Activated CD8-positive, alpha-beta memory T cell treated with anti-CD3 and anti-CD28 coated beads for 24 hours (primary cell): ENCODE data around the gene PDGFD.

ENCODE experiments used
- DNase-seq: peaks from one replicate; pipeline ENCODE4 v3.0.0-alpha.2; 2020

The PDGFD gene

DNA sequence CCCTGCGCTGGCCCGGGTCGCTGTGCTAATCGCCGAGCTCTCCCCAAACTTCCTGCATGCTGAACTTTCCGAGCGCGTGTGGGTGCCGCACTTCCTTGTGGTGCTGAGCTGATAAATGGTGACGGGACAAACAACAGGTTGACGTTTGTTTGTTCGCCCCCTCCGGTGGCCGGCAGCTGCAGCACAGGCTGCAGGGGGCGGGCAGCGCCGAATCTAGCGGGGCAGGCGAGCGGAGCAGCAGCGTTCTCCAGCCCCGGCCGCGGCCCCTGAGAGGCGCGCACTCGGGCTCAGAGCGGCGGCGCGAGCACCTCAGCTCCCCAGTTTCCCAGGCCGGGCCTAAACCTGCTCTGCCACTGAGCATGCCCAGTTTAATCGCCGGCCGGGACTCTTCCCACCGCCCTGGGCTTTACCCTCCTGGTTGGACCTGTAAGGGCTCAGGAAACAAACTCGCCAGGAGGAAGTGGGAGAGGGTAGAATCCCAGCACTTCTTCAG lies at the start of gene PDGFD:
Gene PDGFD, minus strand, starts transcription at position 120 of the 493 bp plus-strand sequence.
- peak; percentile 59 for DNase-seq

GRCh38 chr11:104206936-104207335 lies 43.0 kb upstream of the PDGFD start:
- no peak for DNase-seq

- no peak for DNase-seq
Measured at GRCh38 chr11:104205838-104206237, 41.9 kb upstream of the PDGFD start.

- DNase-seq = no peak
Measured at GRCh38 chr11:104200688-104201087, 36.7 kb upstream of the PDGFD start.

DNA sequence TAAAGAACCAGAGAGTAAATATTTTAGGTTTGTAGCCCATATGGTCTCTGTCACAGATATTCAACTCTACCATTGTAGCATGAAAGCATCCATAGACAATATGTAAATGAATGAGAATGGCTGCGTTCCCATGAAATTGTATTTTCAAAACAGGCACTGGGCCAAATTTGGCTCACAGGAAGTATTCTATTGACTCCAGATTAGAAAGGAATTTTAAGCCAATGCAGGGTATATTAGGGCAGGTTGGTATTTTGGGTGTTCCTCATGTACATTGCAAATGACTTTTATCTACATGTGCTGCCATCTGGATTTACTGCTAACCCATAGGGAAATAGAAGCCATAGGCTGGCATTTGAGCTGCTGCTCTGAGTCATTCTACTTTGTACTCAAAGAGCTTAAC lies 35.1 kb upstream of the PDGFD start:
- no peak for DNase-seq

GRCh38 chr11:104198576-104198975 lies 34.6 kb upstream of the PDGFD start:
- no peak for DNase-seq

GRCh38 chr11:104191124-104191523 lies 27.2 kb upstream of the PDGFD start:
- no peak for DNase-seq

GRCh38 chr11:104183593-104183992 lies 19.6 kb upstream of the PDGFD start:
- DNase-seq = no peak

- DNase-seq = no peak
Measured at GRCh38 chr11:104175769-104176168, 11.8 kb upstream of the PDGFD start.

DNA sequence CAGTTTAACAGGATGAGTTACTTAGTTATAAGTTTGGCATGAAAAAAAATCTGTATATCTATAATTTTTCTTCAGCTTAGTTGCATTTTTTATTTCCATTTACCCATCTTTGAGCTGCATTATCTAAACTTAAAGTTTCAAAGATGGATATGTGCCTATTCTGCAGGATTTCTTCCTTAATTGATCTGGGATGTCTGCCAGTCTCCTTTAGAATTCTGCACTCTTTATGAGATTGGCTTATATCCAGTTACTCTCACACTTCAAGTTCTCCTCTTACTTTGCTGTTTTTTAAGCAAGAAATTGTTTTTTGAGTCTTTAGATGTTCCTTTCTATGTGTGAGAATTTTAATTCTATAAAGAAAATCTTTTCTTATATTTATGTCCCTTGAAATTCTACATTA lies 5.1 kb upstream of the PDGFD start:
- DNase-seq = no peak

DNA sequence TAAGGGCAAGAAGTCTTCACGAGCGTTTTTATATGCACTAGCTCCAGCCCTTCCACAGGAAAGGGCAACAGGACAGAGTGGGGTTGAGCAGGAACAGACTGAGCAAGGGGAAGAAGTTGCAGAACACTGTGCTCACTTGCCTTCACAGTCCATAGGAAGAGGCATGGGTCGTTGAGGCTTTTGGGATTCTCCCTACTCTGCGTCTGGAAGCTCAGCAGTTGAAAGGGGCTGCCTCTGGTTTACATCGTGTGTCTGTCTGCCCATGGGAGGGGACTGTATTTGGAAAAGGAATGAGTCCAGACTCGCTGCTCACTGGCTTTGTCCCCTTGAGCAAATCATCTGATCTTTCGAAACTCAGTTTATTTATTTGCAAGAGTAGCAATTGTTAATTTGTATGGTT lies 1.1 kb upstream of the PDGFD start:
- no peak for DNase-seq

DNA sequence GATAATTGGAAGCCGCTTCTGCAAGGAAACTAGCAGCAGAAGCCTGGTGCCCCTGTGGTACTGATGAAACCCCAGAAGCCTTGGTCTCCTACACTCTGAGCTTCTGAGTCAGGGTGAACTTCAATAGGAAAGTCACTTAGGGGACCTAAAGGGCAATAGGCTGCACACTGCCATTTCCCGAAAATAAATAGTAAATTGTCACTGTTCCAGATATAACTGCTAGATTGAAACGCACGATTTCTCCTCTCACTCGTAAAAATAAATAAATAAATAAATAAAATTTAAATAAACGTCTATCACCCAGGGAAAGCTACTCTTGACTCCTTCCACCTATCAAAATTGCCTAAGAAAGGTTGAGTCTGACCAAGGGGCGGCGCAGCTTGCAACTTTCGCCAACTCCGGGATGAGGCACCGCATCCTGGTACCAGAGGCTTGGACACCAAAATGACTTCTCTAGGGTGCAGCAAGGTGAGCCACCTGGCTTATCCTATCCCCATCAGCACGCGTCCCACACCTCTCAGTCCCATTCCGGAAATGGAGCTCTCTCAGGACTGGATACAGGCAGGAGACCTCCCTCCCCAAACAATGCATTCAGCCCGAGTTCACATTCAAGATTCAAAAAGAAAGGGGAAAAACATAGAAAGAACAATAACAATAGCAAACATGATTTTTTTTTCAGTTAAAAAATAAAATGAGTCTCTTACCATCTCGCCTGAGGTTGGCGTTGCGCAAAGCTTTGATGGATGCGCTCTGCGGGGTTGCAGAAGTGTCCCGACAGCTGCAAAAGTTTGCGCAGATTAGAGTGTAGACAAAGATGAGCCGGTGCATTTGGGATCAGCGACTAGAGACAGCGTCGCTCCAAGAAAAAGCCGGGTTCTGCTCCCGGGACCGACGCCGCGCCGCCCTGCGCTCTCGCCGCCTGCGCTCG lies 583 bp downstream of the PDGFD start:
- DNase-seq = no peak

- no peak for DNase-seq
Measured at GRCh38 chr11:104161751-104162450, 2.0 kb downstream of the PDGFD start.

- no peak for DNase-seq
Measured at GRCh38 chr11:104159356-104159755, 4.6 kb downstream of the PDGFD start.

- DNase-seq = no peak
Measured at GRCh38 chr11:104155375-104155774, 8.6 kb downstream of the PDGFD start.

GRCh38 chr11:104154296-104154695 lies 9.7 kb downstream of the PDGFD start:
- DNase-seq = no peak

GRCh38 chr11:104152941-104153505 lies 10.9 kb downstream of the PDGFD start:
- no peak for DNase-seq

DNA sequence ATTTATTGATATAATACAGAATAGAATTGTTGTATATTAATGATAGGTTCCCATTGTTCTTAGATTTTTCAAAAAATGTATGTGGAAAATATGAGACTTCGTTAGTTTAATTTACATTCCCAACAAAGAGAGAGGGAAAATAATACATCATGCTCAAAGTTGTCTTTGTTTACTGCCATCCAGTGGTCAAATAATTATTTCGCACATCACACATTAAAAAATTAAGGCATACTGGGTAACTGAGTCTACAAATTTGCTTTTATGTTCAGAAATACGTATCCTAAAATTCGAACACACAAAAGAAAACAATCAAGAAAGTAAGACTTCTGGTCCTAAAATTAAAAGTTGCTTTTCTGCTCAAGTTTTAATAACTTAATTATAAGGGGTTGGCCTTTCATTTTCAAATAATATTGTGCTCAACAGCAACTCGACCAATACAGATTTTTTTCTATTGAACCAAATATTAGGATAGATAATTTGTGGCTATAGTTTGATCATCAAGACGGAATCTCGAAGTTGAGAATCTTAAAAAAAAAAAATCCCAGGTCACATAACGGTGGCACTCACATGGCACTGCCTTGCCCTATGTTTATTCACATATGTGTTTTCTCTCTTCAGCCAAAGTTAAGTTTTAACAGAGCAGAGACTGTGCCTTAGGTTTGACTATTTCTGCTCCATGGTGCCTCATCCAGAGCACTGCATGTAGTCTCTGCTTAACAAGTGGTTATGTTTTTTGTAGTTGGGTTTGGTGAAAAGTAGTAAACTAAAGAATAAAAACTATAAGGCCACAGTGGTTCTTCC lies 12.3 kb downstream of the PDGFD start:
- no peak for DNase-seq

DNA sequence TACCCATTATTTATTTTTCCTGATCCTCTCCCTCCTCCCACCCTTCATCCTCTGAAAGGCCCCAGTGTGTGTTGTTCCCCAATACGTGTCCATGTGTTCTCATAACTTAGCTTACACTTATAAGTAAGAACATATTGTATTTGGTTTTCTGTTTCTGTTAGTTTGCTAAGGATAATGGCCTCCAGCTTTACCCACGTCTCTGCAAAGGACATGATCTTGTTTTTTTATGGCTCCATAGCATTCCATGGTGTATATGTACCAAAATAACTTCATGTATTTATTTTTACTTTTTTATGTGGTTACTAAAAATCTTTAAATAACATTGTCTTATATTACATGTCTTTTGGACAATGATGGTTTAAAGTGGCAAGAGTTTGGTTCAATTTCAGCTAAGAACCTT lies 15.2 kb downstream of the PDGFD start:
- no peak for DNase-seq

DNA sequence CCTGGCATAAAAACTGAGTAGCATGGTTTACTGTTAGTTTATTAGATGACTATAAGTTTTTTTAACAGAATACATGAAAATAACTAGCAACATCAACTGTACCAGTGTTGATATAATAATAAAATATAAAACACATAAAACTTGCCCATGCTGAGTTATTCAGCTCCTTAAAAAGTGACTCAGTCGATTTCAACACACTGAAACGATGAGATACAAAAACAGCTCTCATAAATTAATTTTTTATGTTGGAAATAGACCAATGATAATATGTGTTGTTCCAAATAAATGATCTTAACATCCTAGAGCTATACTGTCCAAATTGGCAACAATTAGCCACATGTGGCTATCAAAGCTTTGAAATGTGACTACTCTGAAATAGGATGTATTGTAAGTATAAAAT lies 15.9 kb downstream of the PDGFD start:
- no peak for DNase-seq

DNA sequence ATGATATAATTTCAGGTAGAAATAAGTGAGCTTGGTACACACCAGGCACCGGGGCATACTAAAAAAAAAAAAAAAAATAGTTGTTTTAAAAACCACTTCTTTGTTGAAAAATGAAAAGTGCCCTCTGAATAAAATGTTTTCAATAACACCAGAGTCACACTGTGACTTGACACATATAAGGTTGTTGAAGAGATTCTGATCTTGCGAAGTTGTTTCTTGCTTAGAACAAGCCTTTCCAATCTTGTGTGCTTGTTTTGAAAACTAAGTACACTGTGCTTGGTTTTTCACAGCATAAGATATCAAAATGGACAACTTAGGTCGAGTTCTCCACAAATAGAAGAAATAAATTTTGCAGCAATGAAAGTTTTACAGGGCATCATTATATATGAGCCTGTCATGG lies 17.0 kb downstream of the PDGFD start:
- DNase-seq = no peak

DNA sequence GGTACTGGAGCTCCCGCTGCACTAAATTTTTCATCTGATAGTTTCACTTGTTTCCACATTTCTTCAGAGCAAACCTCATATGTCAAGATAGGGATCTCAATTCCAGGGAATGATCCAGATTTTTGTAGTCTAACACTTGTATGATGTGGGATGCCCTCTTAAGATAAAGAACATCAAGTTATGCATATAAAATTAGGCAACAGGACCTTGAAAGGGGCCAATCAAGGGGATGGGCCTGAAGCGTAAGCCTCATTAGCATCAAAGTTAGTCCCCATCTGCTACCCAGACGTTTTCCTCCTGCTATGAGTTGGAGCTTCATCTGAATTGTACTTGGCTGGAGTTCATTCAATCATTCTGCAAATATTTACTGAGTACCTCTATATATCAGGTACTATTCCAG lies 17.5 kb downstream of the PDGFD start:
- no peak for DNase-seq

- no peak for DNase-seq
Measured at GRCh38 chr11:104145062-104145461, 18.9 kb downstream of the PDGFD start.
